Dedifferentiated amniotic fluid mesenchymal stem cell (primary cell): Measurements from ENCODE around the gene ANKRD1.
"Not testable (repeated sequence)": the region's sequence is repeated elsewhere in the genome, so short reads cannot be mapped to it uniquely, and the experiment has no call there.

Experiments
- DNase-seq: peaks from one replicate; pipeline ENCODE4 v3.0.0-alpha.2; 2016; ENCODE audit errors: extremely low spot score

The ANKRD1 gene

DNA sequence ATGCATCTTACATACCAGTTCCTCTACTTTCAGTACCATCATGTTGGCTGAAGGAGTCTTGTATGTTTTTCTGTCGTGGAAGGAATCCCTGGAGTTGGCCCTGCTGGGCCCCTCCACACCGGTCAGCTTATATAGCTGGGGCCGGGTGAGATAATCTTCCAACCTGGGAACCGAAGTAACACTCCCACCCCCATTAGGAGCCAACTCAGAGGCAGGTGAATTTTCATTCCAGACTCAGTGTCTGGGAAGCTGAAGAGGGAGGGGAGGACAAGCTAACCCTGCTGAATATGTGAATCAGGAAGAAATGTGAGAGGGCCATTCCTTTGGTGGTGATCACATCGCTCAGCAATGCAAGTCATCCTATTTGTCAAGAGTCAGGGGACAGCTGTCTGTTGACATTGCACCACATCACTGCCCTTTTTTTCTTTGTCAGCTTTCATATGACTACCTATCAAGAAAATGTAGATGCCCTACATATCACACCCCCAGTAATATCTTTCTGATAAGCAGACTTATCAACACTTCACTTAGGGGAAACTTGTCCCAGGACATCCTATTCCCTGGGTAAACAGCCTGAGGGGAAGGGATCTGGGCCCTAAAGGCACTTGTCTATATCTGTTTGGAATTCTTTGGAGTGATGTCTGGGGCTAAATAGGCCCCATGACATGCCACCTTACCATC lies at the start of gene ANKRD1:
Gene ANKRD1 (minus strand): TSS at position 102 of the 681 bp plus-strand sequence. CDS start 60 bp downstream, at position 42.
- peak; percentile 86 for DNase-seq

GRCh38 chr10:90969947-90970673 lies 49.2 kb upstream of the ANKRD1 start:
- peak; percentile 39 for DNase-seq

DNA sequence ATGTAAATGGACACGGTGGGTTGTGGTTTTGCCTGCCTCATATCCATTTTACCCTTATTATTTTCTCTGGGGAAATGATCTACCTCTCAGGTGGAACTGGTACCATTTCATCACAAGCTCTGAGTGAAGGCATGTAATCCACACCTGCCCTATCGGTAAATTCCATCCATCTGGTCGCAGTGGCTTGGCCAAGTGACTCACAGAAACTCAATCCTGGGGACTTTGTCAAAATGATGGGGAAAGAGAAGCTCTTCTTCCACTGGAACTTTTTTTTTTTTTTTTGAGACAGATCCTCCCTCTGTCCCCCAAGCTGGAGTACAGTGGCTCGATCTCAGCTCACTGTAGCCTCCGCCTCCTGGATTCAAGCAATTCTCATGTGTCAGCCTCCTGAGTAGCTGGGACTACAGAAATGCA lies 48.2 kb upstream of the ANKRD1 start:
- DNase-seq, result no peak

DNA sequence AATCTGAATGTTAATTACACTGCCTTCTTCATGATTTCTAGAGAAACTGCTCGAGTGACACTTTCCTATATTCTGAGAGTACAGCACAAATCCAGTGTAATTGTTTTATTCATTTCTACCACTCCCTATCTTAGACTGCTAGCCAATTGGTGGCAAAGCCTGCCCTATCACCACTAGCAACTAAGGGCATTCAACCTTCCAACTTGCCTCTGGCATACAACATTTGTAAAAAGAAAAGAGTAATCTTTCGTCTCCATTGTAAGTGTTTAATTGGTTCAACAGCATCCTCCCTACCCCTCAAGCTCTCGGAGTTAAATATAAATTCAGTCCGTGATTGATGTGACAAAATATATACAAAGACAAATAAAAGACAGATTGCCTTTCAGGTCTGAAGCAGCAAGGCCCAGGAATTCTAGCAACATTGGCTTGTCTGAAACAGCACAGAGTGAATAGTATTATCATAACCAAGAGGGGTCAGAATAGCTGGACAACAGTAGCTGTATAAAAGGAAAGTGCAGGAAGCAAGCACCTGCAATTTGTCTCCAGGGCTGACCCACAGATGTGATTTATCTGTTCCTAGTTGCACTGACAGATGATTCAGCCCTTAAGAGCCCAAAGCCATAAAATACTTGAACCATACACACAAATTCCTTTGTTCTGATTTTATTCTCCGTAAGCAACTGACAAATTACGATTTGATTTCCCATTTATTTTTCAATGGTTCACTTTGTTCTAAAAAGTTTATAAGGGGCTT lies 47.6 kb upstream of the ANKRD1 start:
- no peak for DNase-seq

DNA sequence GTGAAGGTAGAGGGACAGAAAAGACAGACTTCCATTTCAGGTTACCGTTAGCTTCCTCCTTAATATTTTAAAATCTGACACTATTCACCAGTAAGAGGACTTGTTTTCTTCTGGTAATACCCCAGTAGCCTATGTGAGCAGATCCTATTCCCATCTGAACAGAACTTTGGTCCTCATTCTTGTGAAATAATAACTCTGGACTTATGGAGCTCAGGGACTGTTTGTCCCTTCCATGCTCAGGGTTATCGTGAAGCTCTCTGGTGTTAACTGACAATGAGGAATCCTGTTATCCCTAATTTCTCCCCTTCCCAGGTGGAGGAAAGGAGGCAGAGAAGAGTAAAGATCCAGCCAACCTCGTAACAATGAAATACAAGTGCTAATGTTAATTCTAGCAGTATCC lies 47.0 kb upstream of the ANKRD1 start:
- no peak for DNase-seq

DNA sequence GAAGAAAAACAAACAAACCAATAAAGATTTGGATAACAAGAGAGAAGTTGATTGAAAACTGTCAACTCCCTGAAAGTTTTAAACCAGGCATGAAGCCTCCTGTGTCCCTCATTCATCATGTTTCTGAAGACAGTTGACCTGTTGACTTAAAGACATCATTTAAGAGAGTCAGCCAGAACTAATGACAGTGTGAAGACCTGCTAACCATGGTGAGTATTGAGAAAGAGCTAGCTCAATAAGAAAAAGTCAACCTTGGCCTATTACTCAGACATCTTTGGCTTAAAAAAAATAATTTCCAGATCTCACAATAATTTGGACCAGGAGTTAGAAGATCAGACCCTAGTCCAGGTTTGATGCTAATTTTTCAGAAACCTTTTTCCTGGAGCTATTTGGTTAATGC lies 45.3 kb upstream of the ANKRD1 start:
- no peak for DNase-seq

DNA sequence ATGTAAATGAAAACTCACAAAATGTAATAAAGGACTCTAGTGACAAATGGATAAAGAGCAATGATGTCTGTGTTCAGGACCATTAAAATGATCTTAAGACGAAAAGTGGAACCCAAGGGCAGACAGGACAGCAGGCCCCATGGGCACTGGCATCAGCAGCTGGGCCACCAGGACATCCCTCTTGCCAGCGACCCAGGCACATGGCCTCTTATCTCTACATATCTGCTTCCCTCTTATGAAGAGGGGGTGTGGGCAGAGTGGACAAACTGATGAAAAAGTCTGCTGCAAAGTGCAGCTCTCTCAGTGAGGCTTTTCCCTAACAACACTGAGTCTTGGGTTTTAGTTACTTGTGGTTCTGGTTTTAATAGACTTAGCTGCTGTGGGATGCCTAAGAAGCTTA lies 44.8 kb upstream of the ANKRD1 start:
- DNase-seq, result no peak

GRCh38 chr10:90964781-90965465 lies 44.0 kb upstream of the ANKRD1 start:
- DNase-seq, result no peak

DNA sequence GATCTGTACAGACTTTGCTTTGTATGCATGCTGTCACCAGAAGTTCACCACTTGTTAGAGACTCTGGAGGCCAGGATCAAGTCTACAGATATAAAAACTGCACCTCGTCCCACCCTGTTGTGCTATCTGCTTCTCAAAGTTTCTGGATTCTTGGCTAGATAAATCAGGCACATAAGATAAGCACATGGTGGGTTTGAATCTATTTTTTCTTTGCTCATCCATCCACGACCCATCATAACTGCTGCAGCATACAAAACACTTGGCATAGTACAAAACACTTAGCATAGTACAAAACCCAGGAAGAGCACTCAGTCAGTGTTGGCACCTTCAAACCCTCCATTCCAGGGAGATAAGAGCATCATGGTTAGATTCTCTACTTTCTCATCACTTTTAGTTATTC lies 42.4 kb upstream of the ANKRD1 start:
- DNase-seq, result no peak

- peak; percentile 45 for DNase-seq
Measured at GRCh38 chr10:90960355-90960814, 39.5 kb upstream of the ANKRD1 start.

DNA sequence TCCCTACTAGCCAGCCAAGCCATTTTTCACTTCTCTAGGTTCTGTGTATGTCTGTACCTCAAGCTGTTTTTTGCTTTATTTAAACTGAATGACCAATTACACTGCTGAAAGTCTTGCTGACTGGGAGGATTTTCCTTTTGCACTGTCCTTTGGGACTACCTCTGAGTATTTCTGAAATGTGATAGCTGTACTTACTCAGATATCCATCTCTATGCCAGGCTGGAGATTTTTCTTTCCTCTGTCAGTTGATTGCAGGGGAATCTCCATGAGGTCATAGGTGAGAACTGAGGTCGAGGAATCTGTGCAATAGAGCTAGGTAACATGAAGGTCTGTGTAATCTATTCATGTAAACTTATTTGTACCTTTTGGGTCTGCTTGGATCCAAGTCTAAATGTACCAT lies 38.9 kb upstream of the ANKRD1 start:
- no peak for DNase-seq

- DNase-seq, result no peak
Measured at GRCh38 chr10:90958781-90959180, 37.9 kb upstream of the ANKRD1 start.

DNA sequence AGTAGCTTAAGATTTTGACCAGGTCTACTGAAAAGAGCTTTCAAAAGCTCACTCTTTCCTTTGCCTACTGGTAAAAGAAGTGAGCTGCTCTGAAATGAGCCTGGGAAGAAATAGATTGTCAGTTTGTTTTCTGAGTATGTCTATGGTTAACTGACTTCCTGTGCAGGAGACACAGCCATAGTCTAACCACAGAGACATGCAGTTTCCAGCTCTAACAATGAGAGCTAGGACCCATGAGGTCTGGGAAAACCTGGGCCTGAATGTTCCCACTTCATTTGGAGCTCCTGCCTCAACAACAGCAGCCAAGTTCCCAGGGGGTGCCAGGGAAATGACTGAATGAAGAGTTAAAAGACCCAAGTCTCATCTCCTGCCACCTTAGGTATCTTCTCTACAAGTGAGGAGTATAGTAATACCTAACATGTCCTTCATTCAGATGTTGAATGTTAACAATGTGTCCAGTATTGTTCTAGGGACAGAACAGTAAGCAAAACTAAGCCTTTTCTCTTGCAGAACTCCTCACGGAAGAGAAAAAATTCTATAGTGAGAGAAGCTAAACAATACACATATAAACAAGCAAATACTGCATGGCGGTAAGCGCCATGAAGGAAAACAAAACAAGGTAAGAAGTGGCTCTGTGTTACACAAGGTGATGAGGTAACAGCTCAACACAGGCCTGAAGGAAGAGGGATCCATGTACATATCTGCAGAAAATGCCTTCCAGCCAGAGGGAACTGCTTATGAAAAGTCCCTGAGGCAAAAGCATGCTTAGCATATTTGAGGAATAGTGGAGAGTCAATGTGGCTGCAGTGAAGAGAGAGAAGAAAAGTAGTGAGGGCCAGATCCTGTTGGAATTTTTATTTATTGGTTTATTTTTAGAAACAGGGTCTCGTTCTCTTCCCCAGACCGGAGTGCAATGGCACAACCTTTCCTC lies 26.4 kb upstream of the ANKRD1 start:
- DNase-seq, result peak; percentile 23

GRCh38 chr10:90945491-90946070 lies 24.7 kb upstream of the ANKRD1 start:
- DNase-seq, result no peak

GRCh38 chr10:90944749-90945148 lies 23.9 kb upstream of the ANKRD1 start:
- DNase-seq, result no peak

- DNase-seq, result not testable (repeated sequence)
Measured at GRCh38 chr10:90942980-90943379, 22.1 kb upstream of the ANKRD1 start.

DNA sequence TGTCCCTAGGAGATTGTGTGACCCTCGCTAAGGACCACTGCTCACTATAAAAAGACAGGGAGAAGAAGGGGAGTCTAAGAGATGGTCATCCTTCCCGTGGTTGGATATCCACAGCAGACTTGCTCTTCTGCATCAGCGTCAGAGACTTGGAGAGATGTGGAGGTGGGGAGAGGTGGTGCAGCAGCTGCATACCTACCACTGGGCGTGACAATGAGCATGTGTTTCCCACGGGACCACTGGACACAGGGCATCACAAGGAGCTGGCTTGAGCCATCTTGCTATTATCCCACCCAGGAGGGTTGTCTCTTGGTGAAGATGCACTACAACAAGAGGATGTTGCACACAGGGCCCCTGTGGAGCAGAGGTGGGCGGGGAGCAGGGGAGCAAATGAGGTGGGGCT lies 18.8 kb upstream of the ANKRD1 start:
- no peak for DNase-seq

GRCh38 chr10:90939116-90939515 lies 18.2 kb upstream of the ANKRD1 start:
- DNase-seq, result no peak

GRCh38 chr10:90937645-90938258 lies 16.9 kb upstream of the ANKRD1 start:
- no peak for DNase-seq

DNA sequence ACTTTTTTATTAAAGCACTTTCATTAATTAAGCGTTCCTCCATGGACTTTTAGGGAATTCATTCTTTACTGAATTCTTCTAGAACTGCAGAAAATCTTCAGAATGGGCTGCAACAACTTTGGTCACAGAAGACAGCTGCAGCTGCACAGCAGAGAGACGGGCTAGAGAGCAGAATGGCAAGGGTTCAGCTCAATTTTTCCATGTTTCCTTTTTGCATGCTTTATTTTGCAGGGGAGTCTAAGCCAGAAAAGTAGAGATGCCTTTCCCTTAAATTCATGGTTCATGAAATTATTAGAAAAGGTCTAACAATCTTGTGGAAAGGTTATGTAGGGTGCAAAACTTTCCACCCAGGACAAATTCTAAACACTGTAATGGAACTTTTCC lies 15.4 kb upstream of the ANKRD1 start:
- no peak for DNase-seq
